HL-60 (cell line): ENCODE data around the gene GMPR.

ENCODE experiments used
- CTCF ChIP-seq: IDR thresholded peaks from one replicate; pipeline ENCODE4 v1.5.1; 2011; ENCODE audit warnings: low read length, control low read depth, inconsistent platforms; ENCODE audit not compliant: insufficient read depth
- GABPA ChIP-seq: IDR thresholded peaks from 2 replicates; pipeline ENCODE4 v1.6.1; 2012; ENCODE audit warnings: low read depth
- POLR2AphosphoS5 ChIP-seq: IDR thresholded peaks from 2 replicates; pipeline ENCODE4 v1.6.1; 2012; ENCODE audit warnings: low read depth
- REST ChIP-seq: IDR thresholded peaks from 2 replicates; pipeline ENCODE4 v1.6.1; 2012; ENCODE audit warnings: low read depth; ENCODE audit not compliant: insufficient replicate concordance

- no peak for TF ChIP-seq CTCF
- no peak for TF ChIP-seq POLR2AphosphoS5
- no peak for TF ChIP-seq REST
- TF ChIP-seq GABPA = no peak
Observed at GRCh38 chr6:16306334-16306733, 67.9 kb downstream of the GMPR start.
